Fibroblast of lung (primary cell): ENCODE measurements around the gene DLG2.

Source experiments
- EZH2 ChIP-seq: IDR thresholded peaks from 2 replicates; pipeline ENCODE4 v1.5.1; 2012; ENCODE audit warnings: low read length, control low read depth, mild to moderate bottlenecking; ENCODE audit errors: missing control alignments
- TF ChIP-seq, protein P1 (sequence below), 2 donors: IDR thresholded peaks in 1 of 2; conservative IDR thresholded peaks in 1 of 2; 1 replicate in 1 of 2; 2 replicates in 1 of 2; pipeline ENCODE4 v1.5.1; 2011 to 2012; ENCODE audit warnings: low read length in 2 of 2, control low read depth in 1 of 2, inconsistent platforms in 1 of 2, low read depth in 1 of 2, mild to moderate bottlenecking in 1 of 2

- TF ChIP-seq, protein P1, sequence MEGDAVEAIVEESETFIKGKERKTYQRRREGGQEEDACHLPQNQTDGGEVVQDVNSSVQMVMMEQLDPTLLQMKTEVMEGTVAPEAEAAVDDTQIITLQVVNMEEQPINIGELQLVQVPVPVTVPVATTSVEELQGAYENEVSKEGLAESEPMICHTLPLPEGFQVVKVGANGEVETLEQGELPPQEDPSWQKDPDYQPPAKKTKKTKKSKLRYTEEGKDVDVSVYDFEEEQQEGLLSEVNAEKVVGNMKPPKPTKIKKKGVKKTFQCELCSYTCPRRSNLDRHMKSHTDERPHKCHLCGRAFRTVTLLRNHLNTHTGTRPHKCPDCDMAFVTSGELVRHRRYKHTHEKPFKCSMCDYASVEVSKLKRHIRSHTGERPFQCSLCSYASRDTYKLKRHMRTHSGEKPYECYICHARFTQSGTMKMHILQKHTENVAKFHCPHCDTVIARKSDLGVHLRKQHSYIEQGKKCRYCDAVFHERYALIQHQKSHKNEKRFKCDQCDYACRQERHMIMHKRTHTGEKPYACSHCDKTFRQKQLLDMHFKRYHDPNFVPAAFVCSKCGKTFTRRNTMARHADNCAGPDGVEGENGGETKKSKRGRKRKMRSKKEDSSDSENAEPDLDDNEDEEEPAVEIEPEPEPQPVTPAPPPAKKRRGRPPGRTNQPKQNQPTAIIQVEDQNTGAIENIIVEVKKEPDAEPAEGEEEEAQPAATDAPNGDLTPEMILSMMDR (conservative IDR thresholded peaks at IDR 0.05 in 1 of 2, IDR thresholded peaks at IDR 0.05 in 1 of 2; ENCODE audit: low read depth in 1 of 2, low read length in 2 of 2): no peak
- TF ChIP-seq EZH2: no peak
These were observed 2009.5 kb downstream of the DLG2 start for GRCh38 chr11:83617671-83618070.
